GM18951 (cell line): ENCODE measurements around the gene TLE5.

Source experiments
- POLR2A ChIP-seq: IDR thresholded peaks from 4 replicates; pipeline ENCODE4 v1.6.1; 2011; ENCODE audit warnings: mild to moderate bottlenecking; ENCODE audit not compliant: insufficient read length, insufficient read depth; ENCODE audit errors: extremely low read depth
- in situ Hi-C: fragments of 300-500 bp; cut with MboI; formaldehyde crosslinking; loops from one replicate; pipeline ENCODE4 v1.12.0; 2022; ENCODE audit warnings: low sequenced_read_pairs, mixed read lengths, inconsistent platforms; ENCODE audit not compliant: unreplicated experiment

The TLE5 gene, protein sequence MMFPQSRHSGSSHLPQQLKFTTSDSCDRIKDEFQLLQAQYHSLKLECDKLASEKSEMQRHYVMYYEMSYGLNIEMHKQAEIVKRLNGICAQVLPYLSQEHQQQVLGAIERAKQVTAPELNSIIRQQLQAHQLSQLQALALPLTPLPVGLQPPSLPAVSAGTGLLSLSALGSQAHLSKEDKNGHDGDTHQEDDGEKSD

DNA sequence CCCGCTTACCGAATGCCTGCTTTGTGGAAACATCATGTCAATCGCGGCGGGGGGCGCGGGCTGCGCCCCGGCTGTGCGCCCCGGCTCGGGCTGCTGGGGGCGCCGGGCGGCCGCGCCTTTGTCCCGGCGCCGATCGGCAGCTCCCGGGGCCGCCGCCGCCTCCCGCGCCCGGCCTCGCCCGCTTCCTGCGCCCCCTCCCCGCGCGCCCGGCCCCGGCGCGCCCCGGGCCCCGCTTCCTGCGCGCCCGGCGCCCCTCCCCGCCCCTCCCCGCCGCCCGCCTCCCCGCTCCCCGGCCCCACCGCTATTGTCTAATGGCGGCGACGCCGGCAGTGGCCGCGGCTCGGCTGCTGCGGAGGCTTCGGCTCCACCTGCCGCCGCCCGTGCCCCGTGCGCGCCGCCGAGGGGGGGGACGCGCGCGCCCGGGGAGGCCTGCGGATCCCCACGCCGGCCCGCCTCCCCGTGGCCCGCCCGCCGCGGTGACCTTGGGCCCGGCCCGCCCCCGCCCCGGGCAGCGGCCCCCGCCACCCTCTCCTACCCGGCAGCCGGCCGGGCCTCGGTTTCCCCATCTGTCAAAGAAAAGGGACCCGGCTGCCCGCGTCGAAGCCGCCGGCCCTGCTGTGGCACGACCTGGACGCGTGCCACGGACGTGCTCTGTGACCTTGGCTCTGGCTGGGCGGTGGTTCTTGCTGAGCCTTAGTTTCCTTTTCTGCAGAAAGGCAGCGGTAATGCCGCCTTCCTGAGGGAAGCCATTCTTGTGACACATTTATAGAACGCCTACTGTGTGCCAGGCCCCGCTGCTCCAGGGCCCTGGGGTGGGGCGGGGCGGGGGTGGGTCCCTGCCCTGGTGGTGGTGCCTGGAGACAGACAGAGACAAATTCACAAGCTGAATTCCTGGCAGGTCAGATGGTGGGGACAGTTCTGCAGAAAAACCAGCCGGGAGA is at the start of gene TLE5:
TSS of gene TLE5 (minus strand) at position 331 of the 941 bp plus-strand sequence. CDS start at position 36, 295 bp downstream.
- peak; percentile 69 for TF ChIP-seq POLR2A
- in situ Hi-C loops = no loop called here

DNA sequence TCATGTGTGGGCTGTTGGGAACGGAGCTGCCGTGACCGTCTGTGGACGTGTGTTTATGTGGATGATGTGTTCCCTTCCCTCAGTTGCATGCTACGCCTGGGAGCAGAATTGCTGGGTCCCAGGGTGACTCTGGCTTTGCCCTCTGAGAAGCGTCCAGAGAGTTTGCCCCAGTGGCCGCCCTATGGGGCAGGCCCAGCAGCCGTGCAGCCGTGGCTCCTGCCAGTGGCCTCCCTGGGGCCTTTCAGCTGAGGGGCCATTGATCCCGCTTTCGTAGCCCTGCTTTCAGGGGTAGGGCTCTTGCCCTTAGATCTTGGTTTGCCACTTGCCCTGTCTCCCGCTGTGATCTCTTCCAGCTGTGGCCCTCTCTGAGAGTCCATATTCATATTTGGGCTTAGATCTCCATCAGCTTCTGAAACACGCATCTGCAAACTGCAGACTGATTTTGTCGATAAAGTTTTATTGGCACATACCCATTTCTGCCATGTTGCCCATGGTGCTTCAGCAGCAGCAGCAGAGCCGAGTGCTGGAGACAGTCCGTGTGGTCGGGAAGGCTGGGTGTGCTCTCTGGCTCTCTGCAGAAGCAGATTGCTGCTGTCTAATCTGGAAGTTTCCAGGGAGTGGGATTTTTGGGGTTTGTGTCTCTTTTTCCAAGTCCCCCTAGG is 49.4 kb upstream of the TLE5 start:
- TF ChIP-seq POLR2A = no peak
- in situ Hi-C loops = no loop called here

DNA sequence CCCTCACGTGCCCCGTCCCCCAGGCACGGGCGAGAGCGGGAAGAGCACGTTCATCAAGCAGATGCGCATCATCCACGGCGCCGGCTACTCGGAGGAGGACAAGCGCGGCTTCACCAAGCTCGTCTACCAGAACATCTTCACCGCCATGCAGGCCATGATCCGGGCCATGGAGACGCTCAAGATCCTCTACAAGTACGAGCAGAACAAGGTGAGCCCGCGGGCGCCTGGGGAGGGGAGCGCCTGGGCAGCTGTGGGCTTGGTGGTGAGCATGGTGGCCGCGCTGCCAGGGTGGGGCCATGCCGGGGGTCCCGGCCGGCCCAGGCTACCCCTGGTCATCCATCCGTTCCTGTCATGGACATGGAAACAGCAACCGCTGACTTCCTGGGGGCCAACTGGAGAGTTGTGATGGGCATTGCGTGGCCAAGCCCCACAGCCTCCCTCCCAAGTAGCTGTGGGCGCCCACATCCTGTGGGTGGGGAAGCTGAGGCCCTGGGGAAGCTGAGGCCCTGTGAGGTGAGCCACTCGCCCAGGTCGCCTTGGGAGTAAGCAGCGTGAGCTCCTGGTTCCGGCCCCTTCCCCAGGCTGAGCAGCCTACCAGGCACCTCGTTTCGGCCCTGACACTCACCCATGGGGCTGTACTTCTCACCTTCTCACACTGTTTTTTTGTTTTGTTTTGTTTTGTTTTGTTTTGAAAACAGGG is 48.0 kb upstream of the TLE5 start:
- in situ Hi-C loops = no loop called here
- TF ChIP-seq POLR2A = no peak

DNA sequence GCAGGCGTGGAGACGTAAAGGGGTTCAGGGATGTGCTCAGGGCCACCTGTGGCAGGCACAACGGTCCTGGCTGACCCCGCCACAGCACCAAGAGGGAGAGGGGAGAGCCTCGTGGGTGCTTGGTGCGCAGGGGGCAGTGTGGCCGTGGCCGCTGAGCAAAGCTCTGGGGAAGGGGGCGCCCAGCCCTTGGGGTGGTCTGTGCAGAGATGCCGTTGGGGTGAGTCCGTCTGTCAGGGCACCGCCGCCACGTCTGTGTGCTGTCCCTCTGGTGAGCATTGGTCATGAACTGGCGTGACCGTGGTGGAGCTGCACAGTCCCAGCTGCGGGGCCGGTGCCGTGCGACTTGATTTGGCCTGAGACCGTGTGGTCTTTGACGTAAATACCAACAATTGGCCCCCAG is 47.2 kb upstream of the TLE5 start:
- in situ Hi-C loops = loop anchor here (10.0 kb wide), 1 partner anchor 155 kb away; no protein-coding TSS in a partner anchor

DNA sequence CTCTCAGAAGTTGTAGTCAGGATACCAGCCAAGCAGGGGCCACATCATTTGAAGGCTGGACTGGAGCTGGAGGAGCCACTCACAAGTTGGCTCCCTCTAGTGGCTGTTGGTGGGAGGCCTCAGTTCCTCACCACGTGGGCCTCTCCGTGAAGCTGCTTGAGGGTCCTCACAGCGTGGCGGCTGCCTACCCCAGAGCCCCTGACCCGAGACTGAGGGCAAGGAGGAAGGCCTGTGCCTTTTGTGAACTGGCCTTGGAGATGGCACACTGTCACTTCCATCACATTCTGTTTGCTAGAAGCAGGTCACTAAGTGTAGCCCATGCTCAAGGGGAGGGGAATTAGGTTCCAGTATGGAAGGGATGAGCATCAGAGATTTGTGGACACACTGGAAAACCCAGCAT is 46.5 kb upstream of the TLE5 start:
- in situ Hi-C loops = loop anchor here (10.0 kb wide), 1 partner anchor 154 kb away; no protein-coding TSS in a partner anchor
- TF ChIP-seq POLR2A = no peak

More for the DNA sequence above, 47.2 kb upstream of the TLE5 start:
- no peak for TF ChIP-seq POLR2A

DNA sequence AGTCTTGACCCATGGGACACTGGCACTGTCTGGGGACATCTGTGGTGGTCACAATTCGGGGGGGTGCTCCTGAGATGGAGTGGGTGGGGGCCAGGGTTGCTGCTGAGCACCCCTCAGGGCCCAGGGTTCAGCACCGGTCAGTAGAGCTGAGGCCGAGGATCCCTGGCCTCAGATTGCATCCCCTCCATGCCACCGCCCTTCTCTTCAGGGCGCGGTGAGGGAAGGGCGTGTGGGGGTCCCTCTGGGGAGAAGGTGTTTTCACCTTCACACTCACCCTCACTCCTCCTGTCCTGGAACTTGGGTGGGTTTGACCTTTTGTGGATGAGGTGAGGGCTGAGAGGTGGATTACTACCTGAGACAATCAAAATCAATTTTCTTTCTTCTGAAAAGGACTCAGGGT is 45.4 kb upstream of the TLE5 start:
- in situ Hi-C loops = loop anchor here (10.0 kb wide), 1 partner anchor 153 kb away; no protein-coding TSS in a partner anchor
- TF ChIP-seq POLR2A = no peak

DNA sequence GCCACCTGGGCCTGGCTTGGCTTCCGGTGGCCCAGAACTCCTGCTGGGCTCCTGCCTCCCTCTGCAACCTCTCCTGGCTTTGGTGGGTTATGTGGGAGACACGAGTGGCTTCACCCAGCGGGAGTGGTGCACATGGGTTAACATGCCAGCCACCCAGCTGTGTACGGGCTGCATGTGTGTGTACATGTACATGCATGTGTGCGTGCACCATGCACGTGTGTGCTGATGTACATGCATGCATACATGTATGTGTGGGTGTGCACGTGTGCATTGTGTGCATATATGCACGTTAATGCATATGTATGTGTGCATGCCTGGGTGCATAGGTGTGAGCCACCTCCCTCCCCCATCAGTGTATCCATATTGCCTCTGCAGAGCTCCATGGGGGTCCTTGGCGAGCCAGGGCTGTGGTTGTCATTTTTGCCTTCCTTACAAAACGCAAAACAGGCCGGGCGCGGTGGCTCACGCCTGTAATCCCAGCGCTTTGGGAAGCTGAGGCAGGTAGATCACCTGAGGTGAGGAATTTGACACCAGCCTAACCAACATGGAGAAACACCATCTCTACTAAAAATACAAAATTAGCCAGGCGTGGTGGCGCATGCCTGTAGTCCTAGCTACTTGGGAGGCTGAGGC is 44.3 kb upstream of the TLE5 start:
- TF ChIP-seq POLR2A = no peak
- in situ Hi-C loops = loop anchor here (10.0 kb wide), 1 partner anchor 152 kb away; no protein-coding TSS in a partner anchor

DNA sequence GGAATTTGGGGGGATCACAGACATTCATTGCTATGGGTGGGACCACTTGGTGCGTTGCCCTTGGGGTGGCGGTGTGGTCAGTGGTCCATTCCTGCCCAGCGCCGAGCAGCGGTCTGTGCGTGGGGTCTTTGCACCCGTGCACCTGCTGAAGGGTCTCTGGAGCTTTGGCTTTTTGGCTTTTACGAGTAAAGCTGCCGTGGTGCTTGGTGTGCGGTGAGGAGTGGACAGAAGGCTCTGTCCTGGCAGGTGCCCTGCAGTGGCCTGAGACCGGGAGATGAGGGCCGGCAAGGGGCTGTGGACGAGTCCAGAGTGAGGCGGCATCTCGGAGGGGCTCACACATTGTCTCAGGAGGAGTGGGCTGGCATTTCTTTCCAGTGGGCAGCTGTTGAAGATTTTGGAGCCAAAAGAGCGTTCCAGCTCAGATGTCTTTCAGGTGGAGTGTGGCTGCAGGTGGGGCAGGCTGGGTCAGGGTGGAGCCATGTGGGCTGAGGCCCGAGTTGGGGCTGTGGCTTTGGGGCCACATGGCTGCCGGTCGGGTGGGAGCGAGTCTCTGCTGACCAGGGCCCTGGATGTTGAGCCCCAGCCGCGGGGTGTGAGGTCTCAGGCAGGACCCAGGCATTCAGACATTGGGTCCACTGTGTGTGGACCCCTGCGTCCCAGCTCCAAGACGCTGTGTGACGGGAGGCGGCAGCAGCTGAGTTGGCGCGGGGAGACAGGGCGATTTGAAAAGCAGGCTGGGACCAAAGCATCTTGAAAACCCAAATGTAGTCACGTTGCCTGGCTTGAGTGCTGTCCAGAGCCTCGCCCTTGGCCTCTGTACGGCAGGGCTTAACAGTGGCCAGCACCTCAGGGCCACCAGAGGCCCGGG is 43.6 kb upstream of the TLE5 start:
- in situ Hi-C loops = loop anchor here (10.0 kb wide), 1 partner anchor 151 kb away; no protein-coding TSS in a partner anchor
- TF ChIP-seq POLR2A = no peak

DNA sequence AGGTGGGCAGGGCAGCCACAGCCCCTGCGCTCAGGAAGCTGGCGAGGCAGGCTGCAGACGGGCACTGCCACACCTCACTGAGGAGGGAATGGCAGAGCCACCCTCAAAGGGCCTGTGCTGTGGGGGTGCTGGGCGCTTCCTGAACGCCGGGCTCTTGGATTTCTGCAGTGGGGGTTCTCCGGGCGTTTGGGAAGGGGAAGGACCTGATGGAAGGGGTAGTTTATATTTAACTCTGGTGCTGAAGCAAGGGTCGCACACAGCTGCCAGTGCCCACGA is 42.4 kb upstream of the TLE5 start:
- TF ChIP-seq POLR2A = no peak
- in situ Hi-C loops = loop anchor here (10.0 kb wide), 1 partner anchor 150 kb away; no protein-coding TSS in a partner anchor

DNA sequence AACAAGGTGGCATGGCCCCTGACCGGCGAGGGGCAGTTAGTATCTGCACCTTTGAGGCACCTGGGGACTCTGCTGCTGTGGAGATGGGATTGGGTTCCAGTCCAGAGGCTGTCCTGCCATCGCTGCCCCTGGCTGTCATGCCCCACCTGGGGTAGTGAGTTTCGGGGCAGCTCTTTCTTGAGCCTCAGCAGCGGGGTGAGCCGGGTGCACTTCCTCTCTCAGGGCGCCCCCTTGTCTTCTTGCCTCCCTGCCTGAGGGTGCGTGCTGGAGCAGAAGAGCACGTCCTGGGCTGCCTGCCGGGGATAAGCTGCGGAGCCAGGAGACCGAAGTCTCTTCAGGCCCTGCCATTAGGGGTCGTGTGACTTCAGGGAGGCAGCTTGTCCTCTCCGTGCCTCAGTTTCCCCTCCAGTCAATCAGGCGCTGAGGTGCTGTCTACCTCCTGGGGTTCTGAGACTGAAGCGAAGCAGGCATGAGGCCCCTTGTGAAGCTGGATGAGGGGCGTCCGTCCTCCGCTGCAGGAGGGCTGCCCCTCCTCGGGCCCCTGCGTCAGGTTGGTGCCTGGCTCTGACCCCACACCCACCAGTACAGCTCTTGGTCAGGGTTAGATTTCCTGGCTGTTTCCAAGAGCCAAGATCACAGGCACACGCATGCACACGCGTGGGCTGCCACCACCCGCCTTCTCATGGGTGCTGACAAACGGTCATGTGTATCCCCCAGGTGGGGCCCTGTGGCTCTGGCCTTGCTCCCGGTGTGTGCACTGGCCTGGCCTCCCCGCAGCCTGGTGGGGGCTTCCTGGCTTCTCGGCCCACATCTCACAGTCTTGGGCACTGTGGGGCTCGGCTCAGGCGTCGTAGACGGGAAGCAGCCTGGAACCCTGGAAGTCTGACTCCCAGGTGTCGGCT is 40.2 kb upstream of the TLE5 start:
- no peak for TF ChIP-seq POLR2A
- in situ Hi-C loops = loop anchor here (10.0 kb wide), 1 partner anchor 148 kb away; no protein-coding TSS in a partner anchor
